ENCODE results near the gene MYRIP. TPM values are rescaled to one million over a fixed set of nuclear protein-coding genes. Genes with fewer than 3 reads are reported as not detected.

The MYRIP gene
- total and polyA plus RNA-seq, 10 donors = 1.5 to 35.2 (median 16.2) TPM

- Histone ChIP-seq H3K4me1 (peaks cover 0 to 32% (median 7%) of the 10 kb centered on the region in 6 donors), H3K9me3 (no peaks in the 10 kb centered on the region), H3K4me3 (no peak overlapping the region), H3K27me3 (replicated peaks in 1 of 7) (no peaks in the 10 kb centered on the region), H3K27ac (peak overlapping the region in 5 of 8 donors; percentile 9 to 55 (median 47)), H3K36me3 (no peaks in the 10 kb centered on the region)
- no peak for DNase-seq
- intact Hi-C loops (cut with DNase I; ENCODE audit: low total_unique reads) = no loop called here
- 44 to 66% (median 63%) methylated on average over 3 of the region's 3 CpGs for WGBS, 5 donors
- TF ChIP-seq CTCF (IDR thresholded peaks at IDR 0.05 in 8 of 11, conservative IDR thresholded peaks at IDR 0.05 in 3 of 11) (no peak), POLR2AphosphoS5 (IDR thresholded peaks at IDR 0.05) (peak in 1 of 3 donors; percentile 34)
These were observed 168.9 kb downstream of the MYRIP start for GRCh38 chr3:39978308-39978707.

DNA sequence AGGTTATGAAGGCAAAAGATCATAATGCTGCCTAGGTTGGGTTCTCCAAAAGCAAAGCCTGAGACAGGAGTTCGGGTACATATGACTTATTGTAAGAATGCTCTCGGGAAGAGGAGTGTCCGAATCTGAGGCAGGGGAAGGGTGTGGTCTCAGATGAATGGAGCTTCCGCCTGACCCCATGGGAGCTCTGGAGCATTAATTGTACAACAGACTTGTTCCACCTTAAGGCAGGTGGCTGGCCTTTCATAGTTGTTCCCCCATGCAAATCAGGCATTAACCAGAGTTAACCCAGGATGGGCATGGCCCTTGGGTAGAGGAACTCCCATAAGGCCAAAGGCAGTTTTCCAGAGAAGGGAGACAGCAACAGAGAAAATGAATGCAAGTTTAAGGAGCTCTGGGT lies 170.6 kb downstream of the MYRIP start:
- 50 to 81% (median 73%) methylated on average over 4 of the region's 4 CpGs for WGBS, 5 donors
- H3K9me3 ChIP-seq = no peaks in the 10 kb centered on the region

GRCh38 chr3:39980781-39981180 lies 171.4 kb downstream of the MYRIP start:
- Histone ChIP-seq H3K27ac (no peak overlapping the region), H3K36me3 (no peaks in the 10 kb centered on the region), H3K9me3 (no peaks in the 10 kb centered on the region), H3K27me3 (replicated peaks in 1 of 7) (no peaks in the 10 kb centered on the region), H3K4me3 (no peak overlapping the region), H3K4me1 (peaks cover 0 to 32% (median 7%) of the 10 kb centered on the region in 6 donors)
- intact Hi-C loops (cut with DNase I; ENCODE audit: low total_unique reads) = no loop called here
- no peak for TF ChIP-seq CTCF (IDR thresholded peaks at IDR 0.05 in 8 of 11, conservative IDR thresholded peaks at IDR 0.05 in 3 of 11)
- no peak for TF ChIP-seq POLR2AphosphoS5 (IDR thresholded peaks at IDR 0.05)
- no peak for TF ChIP-seq POLR2A (IDR thresholded peaks at IDR 0.05)
- WGBS, 5 donors = 78 to 80% (median 80%) methylated on average over 3 of the region's 3 CpGs
- DNase-seq = no peak

More for the DNA sequence above, 170.6 kb downstream of the MYRIP start:
- TF ChIP-seq POLR2AphosphoS5 (IDR thresholded peaks at IDR 0.05) (no peak), CTCF (IDR thresholded peaks at IDR 0.05 in 8 of 11, conservative IDR thresholded peaks at IDR 0.05 in 3 of 11) (no peak), POLR2A (IDR thresholded peaks at IDR 0.05) (no peak)
- intact Hi-C loops (cut with DNase I; ENCODE audit: low total_unique reads) = no loop called here
- Histone ChIP-seq H3K4me1 (peaks cover 0 to 32% (median 7%) of the 10 kb centered on the region in 6 donors), H3K36me3 (no peaks in the 10 kb centered on the region), H3K4me3 (no peak overlapping the region), H3K27me3 (replicated peaks in 1 of 7) (no peaks in the 10 kb centered on the region), H3K27ac (peak overlapping the region in 1 of 8 donors; percentile 2)
- DNase-seq = no peak

- intact Hi-C loops (cut with DNase I; ENCODE audit: low total_unique reads) = no loop called here
- H3K27ac ChIP-seq = peak overlapping the region in 1 of 8 donors; percentile 2
- H3K27me3 ChIP-seq (replicated peaks in 1 of 7) = no peaks in the 10 kb centered on the region
- no peak overlapping the region for H3K4me3 ChIP-seq
- WGBS, 5 donors = 63 to 75% (median 71%) methylated on average over 1 of the region's 1 CpG
- no peak for DNase-seq
- H3K36me3 ChIP-seq = no peaks in the 10 kb centered on the region
- TF ChIP-seq POLR2AphosphoS5 (IDR thresholded peaks at IDR 0.05) (no peak), CTCF (IDR thresholded peaks at IDR 0.05 in 8 of 11, conservative IDR thresholded peaks at IDR 0.05 in 3 of 11) (no peak), POLR2A (IDR thresholded peaks at IDR 0.05) (no peak)
- peaks cover 0 to 32% (median 7%) of the 10 kb centered on the region in 6 donors for H3K4me1 ChIP-seq
- no peaks in the 10 kb centered on the region for H3K9me3 ChIP-seq
These were observed 172.3 kb downstream of the MYRIP start for GRCh38 chr3:39981547-39982184.
